Measurements from ENCODE around the gene GSE1.

GSE1 gene

GRCh38 chr16:85659805-85660511 lies 46.8 kb downstream of the GSE1 start:
- Histone ChIP-seq H3K27ac (replicated peaks) (no peak overlapping the region), H3K27me3 (ENCODE audit: insufficient read depth, poor library complexity, severe bottlenecking) (no peaks in the 10 kb centered on the region), H3K4me3 (replicated peaks; ENCODE audit: insufficient read depth, low read length) (no peak overlapping the region)
- TF ChIP-seq REST (IDR thresholded peaks at IDR 0.05; ENCODE audit: insufficient replicate concordance, low read depth) (no peak), SPI1 (IDR thresholded peaks at IDR 0.05; ENCODE audit: borderline replicate concordance, low read depth) (no peak), CTCF (IDR thresholded peaks at IDR 0.05; ENCODE audit: insufficient read depth, low read length) (peak; percentile 48)
- peak in 1 of 2 experiments; percentile 44 for DNase-seq (ENCODE audit: low read depth in 1 of 2, low spot score in 1 of 2)

- DNase-seq (ENCODE audit: low read depth in 1 of 2, low spot score in 1 of 2), result no peak
- TF ChIP-seq GABPA (IDR thresholded peaks at IDR 0.05; ENCODE audit: low read depth) (no peak), CTCF (IDR thresholded peaks at IDR 0.05; ENCODE audit: insufficient read depth, low read length) (no peak)
- Histone ChIP-seq H3K4me3 (replicated peaks; ENCODE audit: insufficient read depth, low read length) (no peak overlapping the region), H3K27me3 (ENCODE audit: insufficient read depth, poor library complexity, severe bottlenecking) (no peaks in the 10 kb centered on the region), H3K27ac (replicated peaks) (no peak overlapping the region)
These were observed 48.0 kb downstream of the GSE1 start for GRCh38 chr16:85660843-85661739.

GRCh38 chr16:85661740-85662481 lies 48.8 kb downstream of the GSE1 start:
- Histone ChIP-seq H3K27ac (replicated peaks) (no peak overlapping the region), H3K27me3 (ENCODE audit: insufficient read depth, poor library complexity, severe bottlenecking) (no peaks in the 10 kb centered on the region), H3K4me3 (replicated peaks; ENCODE audit: insufficient read depth, low read length) (no peak overlapping the region)
- TF ChIP-seq GABPA (IDR thresholded peaks at IDR 0.05; ENCODE audit: low read depth), result no peak
- TF ChIP-seq POLR2AphosphoS5 (IDR thresholded peaks at IDR 0.05; ENCODE audit: low read depth), result no peak
- no peak for TF ChIP-seq SPI1 (IDR thresholded peaks at IDR 0.05; ENCODE audit: borderline replicate concordance, low read depth)
- TF ChIP-seq CTCF (IDR thresholded peaks at IDR 0.05; ENCODE audit: insufficient read depth, low read length), result no peak
- no peak for TF ChIP-seq REST (IDR thresholded peaks at IDR 0.05; ENCODE audit: insufficient replicate concordance, low read depth)
- no peak for DNase-seq (ENCODE audit: low read depth in 1 of 2, low spot score in 1 of 2)

Measured in HL-60 (cell line).